Embryonic facial prominence (tissue), 1 donor: ENCODE measurements around the gene LILRB1.
"Not testable (repeated sequence)": the region's sequence is repeated elsewhere in the genome, so short reads cannot be mapped to it uniquely, and the experiment has no call there.

Experiments
- DNase-seq: peaks from one replicate; pipeline ENCODE4 v3.0.0-alpha.2; 2016; ENCODE audit errors: extremely low spot score

Gene LILRB1

GRCh38 chr19:54624934-54625730, 5.2 kb upstream of the LILRB1 start:
- DNase-seq = not testable (repeated sequence)

GRCh38 chr19:54626757-54627156, 3.5 kb upstream of the LILRB1 start:
- DNase-seq = no peak

GRCh38 chr19:54627912-54628311, 2.4 kb upstream of the LILRB1 start:
- DNase-seq = not testable (repeated sequence)

GRCh38 chr19:54630782-54631181, 498 bp downstream of the LILRB1 start:
- DNase-seq = no peak

- DNase-seq = not testable (repeated sequence)
Measured at GRCh38 chr19:54631489-54632337, 1.4 kb downstream of the LILRB1 start.

- not testable (repeated sequence) for DNase-seq
Measured at GRCh38 chr19:54632517-54632916, 2.2 kb downstream of the LILRB1 start.

GRCh38 chr19:54633401-54633800, 3.1 kb downstream of the LILRB1 start:
- no peak for DNase-seq

- DNase-seq = not testable (repeated sequence)
Measured at GRCh38 chr19:54636081-54636480, 5.8 kb downstream of the LILRB1 start.

GRCh38 chr19:54638683-54639082, 8.4 kb downstream of the LILRB1 start:
- DNase-seq = no peak

- DNase-seq = not testable (repeated sequence)
Measured at GRCh38 chr19:54642953-54643352, 12.7 kb downstream of the LILRB1 start.

- not testable (repeated sequence) for DNase-seq
Measured at GRCh38 chr19:54643583-54643982, 13.3 kb downstream of the LILRB1 start.

GRCh38 chr19:54644056-54644455, 13.8 kb downstream of the LILRB1 start:
- no peak for DNase-seq

GRCh38 chr19:54646331-54646841, 16.1 kb downstream of the LILRB1 start:
- DNase-seq = no peak

GRCh38 chr19:54648129-54648528, 17.8 kb downstream of the LILRB1 start:
- no peak for DNase-seq

- DNase-seq = no peak
Measured at GRCh38 chr19:54650108-54650655, 19.9 kb downstream of the LILRB1 start.

- no peak for DNase-seq
Measured at GRCh38 chr19:54653181-54653809, 23.0 kb downstream of the LILRB1 start.

- no peak for DNase-seq
Measured at GRCh38 chr19:54654447-54655321, 24.4 kb downstream of the LILRB1 start.

GRCh38 chr19:54659300-54659699, 29.0 kb downstream of the LILRB1 start:
- DNase-seq = no peak

- no peak for DNase-seq
Measured at GRCh38 chr19:54660306-54660705, 30.0 kb downstream of the LILRB1 start.

GRCh38 chr19:54660964-54661363, 30.7 kb downstream of the LILRB1 start:
- no peak for DNase-seq
